ENCODE results near the gene BPIFB6. TPM values are rescaled to one million over a fixed set of nuclear protein-coding genes. Genes with fewer than 3 reads are reported as not detected.

BPIFB6 gene
- polyA plus RNA-seq, 2 of the 4 experiments (the other 2 are of a cell fraction): not detected

- TF ChIP-seq MAFK (IDR thresholded peaks at IDR 0.05; ENCODE audit: partially characterized antibody): peak; percentile 87
- TF ChIP-seq HEYL (CRISPR knock-in tag; IDR thresholded peaks at IDR 0.05): no peak
- ATAC-seq (no peak), DNase-seq (ENCODE audit: low read depth in 1 of 2, low spot score in 1 of 2) (no peak), FAIRE-seq (no peak)
- Histone ChIP-seq H3K4me1 (no peaks in the 10 kb centered on the region), H3K4me2 (no peak overlapping the region), H3K9me3 (peaks cover 3% of the 10 kb centered on the region; the same call in 1 of the 3 replicates), H3K4me3 (no peak overlapping the region), H3K27ac (no peak overlapping the region)
- POLR2A ChIA-PET: no interaction called here
- 50% methylated on average over 14 of the region's 14 CpGs for WGBS (ENCODE audit: missing lambda C conversion rate)
- CTCF ChIA-PET: interaction anchor here (2.1 kb wide), 1 partner anchor 14 kb away, joined by 5 read pairs; no protein-coding TSS in a partner anchor
Measured at GRCh38 chr20:32989507-32990283, 41.8 kb upstream of the BPIFB6 start.

- ATAC-seq: no peak
- FAIRE-seq: no peak
- WGBS (ENCODE audit: missing lambda C conversion rate): 44% methylated on average over 3 of the region's 3 CpGs
- Histone ChIP-seq H3K27ac (no peak overlapping the region), H3K4me3 (no peak overlapping the region), H3K4me1 (no peaks in the 10 kb centered on the region), H3K9me3 (peaks cover 9% of the 10 kb centered on the region), H3K4me2 (no peak overlapping the region)
- CTCF ChIA-PET: interaction anchor here (1.6 to 2.1 kb wide), 2 partner anchors 15 to 23 kb away, joined by 3 to 5 read pairs; no protein-coding TSS in a partner anchor
- DNase-seq (ENCODE audit: low read depth in 1 of 2, low spot score in 1 of 2): no peak
- POLR2A ChIA-PET: no interaction called here
- no peak for TF ChIP-seq HOXB5 (CRISPR knock-in tag; IDR thresholded peaks at IDR 0.05)
- TF ChIP-seq POLR2A (IDR thresholded peaks at IDR 0.05; ENCODE audit: low read length): no peak
- no peak for TF ChIP-seq FOSL2 (IDR thresholded peaks at IDR 0.05)
- no peak for TF ChIP-seq FOSL2 (CRISPR knock-in tag; IDR thresholded peaks at IDR 0.05)
- TF ChIP-seq USF2 (IDR thresholded peaks at IDR 0.05): no peak
- no peak for TF ChIP-seq ATOH8 (CRISPR knock-in tag; IDR thresholded peaks at IDR 0.05; ENCODE audit: low read depth)
- TF ChIP-seq REST (IDR thresholded peaks at IDR 0.05): no peak
- TF ChIP-seq HDAC2 (IDR thresholded peaks at IDR 0.05): no peak
- TF ChIP-seq EHMT2 (IDR thresholded peaks at IDR 0.05; ENCODE audit: low read depth): no peak
- no peak for TF ChIP-seq MAX (IDR thresholded peaks at IDR 0.05)
- no peak for TF ChIP-seq RCOR1 (IDR thresholded peaks at IDR 0.05; ENCODE audit: low read depth, low read length)
- no peak for TF ChIP-seq ZSCAN20 (CRISPR knock-in tag; IDR thresholded peaks at IDR 0.05)
- TF ChIP-seq GATA3 (IDR thresholded peaks at IDR 0.05; ENCODE audit: borderline replicate concordance): no peak
- no peak for TF ChIP-seq FOXS1 (CRISPR knock-in tag; IDR thresholded peaks at IDR 0.05)
Measured at GRCh38 chr20:32990426-32990825, 41.0 kb upstream of the BPIFB6 start.

GRCh38 chr20:32991383-32991782, 40.1 kb upstream of the BPIFB6 start:
- WGBS (ENCODE audit: missing lambda C conversion rate): 33% methylated on average over 3 of the region's 3 CpGs
- FAIRE-seq (no peak), ATAC-seq (no peak), DNase-seq (ENCODE audit: low read depth in 1 of 2, low spot score in 1 of 2) (no peak)
- Histone ChIP-seq H3K9me3 (peaks cover 14% of the 10 kb centered on the region), H3K4me2 (no peak overlapping the region), H3K27ac (no peak overlapping the region), H3K4me1 (no peaks in the 10 kb centered on the region), H3K4me3 (no peak overlapping the region)
- POLR2A ChIA-PET: no interaction called here
- CTCF ChIA-PET: interaction anchor here (1.0 to 2.1 kb wide), 3 partner anchors 16 to 105 kb away, joined by 3 to 5 read pairs (median 3); no protein-coding TSS in a partner anchor
- no peak for TF ChIP-seq CTCF (IDR thresholded peaks at IDR 0.05)
- no peak for TF ChIP-seq ZFP36 (IDR thresholded peaks at IDR 0.05; ENCODE audit: borderline replicate concordance, partially characterized antibody)
- TF ChIP-seq JUN (IDR thresholded peaks at IDR 0.05): no peak
- no peak for TF ChIP-seq EP300 (IDR thresholded peaks at IDR 0.05)
- TF ChIP-seq CHD4 (IDR thresholded peaks at IDR 0.05; ENCODE audit: borderline replicate concordance): no peak
- no peak for TF ChIP-seq REST (IDR thresholded peaks at IDR 0.05)
- no peak for TF ChIP-seq JUNB (IDR thresholded peaks at IDR 0.05)
- TF ChIP-seq CEBPB (IDR thresholded peaks at IDR 0.05): no peak
- no peak for TF ChIP-seq FOXS1 (CRISPR knock-in tag; IDR thresholded peaks at IDR 0.05)

Measured in A549 (cell line).